K562 (cell line): ENCODE results near the gene UBE2QL1. TPM values are rescaled to one million over a fixed set of nuclear protein-coding genes. Genes with fewer than 3 reads are reported as not detected.

ENCODE experiments used
- ARHGAP35 ChIP-seq: fragments of 450-650 bp; IDR thresholded peaks from 2 replicates; pipeline ENCODE4 v1.6.1; 2018; ENCODE audit not compliant: partially characterized antibody
- DMBX1 ChIP-seq: fragments of 250-450 bp; sonication (Bioruptor Pico); IDR thresholded peaks from 2 replicates; pipeline ENCODE4 v1.8.0; 2022; ENCODE audit warnings: inconsistent platforms, mild to moderate bottlenecking, moderate library complexity, borderline replicate concordance
- EGR1 ChIP-seq: fragments of 450-650 bp; conservative IDR thresholded peaks from 2 replicates; pipeline ENCODE4 v1.6.1; 2017; ENCODE audit warnings: mild to moderate bottlenecking
- ETS2 ChIP-seq: IDR thresholded peaks from 2 replicates; pipeline ENCODE4 v1.6.1; 2016; ENCODE audit warnings: borderline replicate concordance, missing genetic modification characterization, mild to moderate bottlenecking, moderate library complexity, missing compliant biosample characterization; ENCODE audit not compliant: poor library complexity, severe bottlenecking
- GATA2 ChIP-seq: sonication (generic); formaldehyde crosslinking; IDR thresholded peaks from 2 replicates; pipeline ENCODE4 v1.4.0; 2020; ENCODE audit warnings: mild to moderate bottlenecking, missing genetic modification reagents
- HNRNPL ChIP-seq: fragments of 200-400 bp; formaldehyde crosslinking; IDR thresholded peaks from 2 replicates; pipeline ENCODE4 v1.6.1; 2017; ENCODE audit warnings: low read depth, mild to moderate bottlenecking, low read length
- JUN ChIP-seq, 2 experiments: sonication (generic) in 1 of 2; formaldehyde crosslinking in 1 of 2; IDR thresholded peaks; 2 replicates each; pipeline versions ENCODE4 v1.6.1 to v1.8.0; 2012 to 2022; ENCODE audit warnings: borderline replicate concordance in 2 of 2, mild to moderate bottlenecking in 2 of 2, improper control_type of control experiment in 1 of 2, low read depth in 1 of 2, low read length in 1 of 2, missing genetic modification reagents in 1 of 2
- NCOA4 ChIP-seq: fragments of 450-650 bp; IDR thresholded peaks from 2 replicates; pipeline ENCODE4 v1.6.1; 2018; ENCODE audit warnings: mild to moderate bottlenecking; ENCODE audit not compliant: partially characterized antibody
- PHF8 ChIP-seq: fragments of 200-600 bp; sonication (generic); IDR thresholded peaks from 2 replicates; pipeline ENCODE4 v1.6.1; 2012; ENCODE audit warnings: mixed run types, mild to moderate bottlenecking, inconsistent platforms, low read length, moderate library complexity, borderline replicate concordance
- POLR2B ChIP-seq: fragments of 450-650 bp; IDR thresholded peaks from 2 replicates; pipeline ENCODE4 v1.6.1; 2018; ENCODE audit warnings: low read depth; ENCODE audit not compliant: partially characterized antibody
- RAD51 ChIP-seq: fragments of 450-650 bp; IDR thresholded peaks from 2 replicates; pipeline ENCODE4 v1.7.1; 2016; ENCODE audit warnings: low read depth, mild to moderate bottlenecking, borderline replicate concordance
- SPI1 ChIP-seq: IDR thresholded peaks from 2 replicates; pipeline ENCODE4 v1.6.1; 2011; ENCODE audit warnings: low read depth, low read length, control low read depth, borderline replicate concordance
- SREBF2 ChIP-seq: sonication (generic); formaldehyde crosslinking; IDR thresholded peaks from 2 replicates; pipeline ENCODE4 v1.4.0; 2020; ENCODE audit warnings: mild to moderate bottlenecking, missing genetic modification reagents
- TAF9B ChIP-seq: fragments of 450-650 bp; IDR thresholded peaks from 2 replicates; pipeline ENCODE4 v1.6.1; 2018; ENCODE audit warnings: mild to moderate bottlenecking; ENCODE audit not compliant: partially characterized antibody
- TAL1 ChIP-seq: fragments of 450-650 bp; IDR thresholded peaks from 2 replicates; pipeline ENCODE4 v1.6.1; 2016; ENCODE audit warnings: mild to moderate bottlenecking
- THRA ChIP-seq: fragments of 450-650 bp; IDR thresholded peaks from 2 replicates; pipeline ENCODE4 v1.6.1; 2017; ENCODE audit warnings: mild to moderate bottlenecking, moderate library complexity
- ZBTB17 ChIP-seq: fragments of 450-650 bp; formaldehyde crosslinking; IDR thresholded peaks from 2 replicates; pipeline ENCODE4 v1.4.0; 2020; ENCODE audit warnings: mild to moderate bottlenecking
- ZKSCAN3 ChIP-seq: fragments of 250-450 bp; sonication (Bioruptor Pico); IDR thresholded peaks from 2 replicates; pipeline ENCODE4 v1.4.0; 2020
- ZNF140 ChIP-seq: fragments of 250-450 bp; sonication (Bioruptor Pico); IDR thresholded peaks from 2 replicates; pipeline ENCODE4 v1.8.0; 2021; ENCODE audit warnings: moderate library complexity, mild to moderate bottlenecking, inconsistent platforms
- ZNF184 ChIP-seq: sonication (generic); formaldehyde crosslinking; IDR thresholded peaks from 2 replicates; pipeline ENCODE4 v1.5.0; 2020; ENCODE audit warnings: missing genetic modification reagents
- ZNF217 ChIP-seq: sonication (generic); formaldehyde crosslinking; IDR thresholded peaks from 2 replicates; pipeline ENCODE4 v1.8.0; 2022; ENCODE audit warnings: mild to moderate bottlenecking, missing genetic modification reagents
- ZNF384 ChIP-seq: IDR thresholded peaks from 2 replicates; pipeline ENCODE4 v1.6.1; 2012; ENCODE audit warnings: low read depth, low read length, improper control_type of control experiment
- ZNF707 ChIP-seq: fragments of 250-450 bp; sonication (Bioruptor Pico); conservative IDR thresholded peaks from 2 replicates; pipeline ENCODE4 v1.8.0; 2022; ENCODE audit warnings: inconsistent platforms, mild to moderate bottlenecking, moderate library complexity
- ZNF778 ChIP-seq: fragments of 450-650 bp; formaldehyde crosslinking; IDR thresholded peaks from 2 replicates; pipeline ENCODE4 v1.4.0; 2020; ENCODE audit warnings: mild to moderate bottlenecking, moderate library complexity
- polyA plus RNA-seq, 8 experiments: library from polyadenylated mRNA; depleted of rRNA in 4 of 8; stranded (reverse) in 5 of 8; unstranded in 3 of 8; fragments of >200 nt; fragmentation: Nextera tagmentation in 2 of 8; fragmentation: Illumina TruSeq in 1 of 8; extraction: Ambion mirVana in 2 of 8; extraction: Trizol in 1 of 8; gene quantifications; 2 replicates each; pipeline versions ENCODE4 v1.2.1 to v1.2.3, GENCODE V29; 2011 to 2014; ENCODE audit warnings: inconsistent platforms in 1 of 8, missing spikeins in 1 of 8
- total RNA-seq, 7 experiments: library from RNA; depleted of rRNA in 6 of 7; stranded (reverse); fragments of >200 nt in 6 of 7; fragmentation: Illumina TruSeq in 2 of 7; extraction: Trizol in 2 of 7; gene quantifications; 2 replicates each; pipeline versions ENCODE4 v1.2.1 to v1.2.3, GENCODE V29; 2011 to 2021; ENCODE audit warnings: low replicate concordance in 1 of 7
- TF ChIP-seq, protein P1 (sequence below): fragments of 250-450 bp; sonication (Bioruptor Pico); IDR thresholded peaks from 2 replicates; pipeline ENCODE4 v1.4.0; 2020; ENCODE audit warnings: mild to moderate bottlenecking, moderate library complexity, borderline replicate concordance

The UBE2QL1 gene
- total and polyA plus RNA-seq, 9 of the 15 experiments (the other 6 are each of a cell fraction or from before 2014, with no cell fraction given): not detected

DNA sequence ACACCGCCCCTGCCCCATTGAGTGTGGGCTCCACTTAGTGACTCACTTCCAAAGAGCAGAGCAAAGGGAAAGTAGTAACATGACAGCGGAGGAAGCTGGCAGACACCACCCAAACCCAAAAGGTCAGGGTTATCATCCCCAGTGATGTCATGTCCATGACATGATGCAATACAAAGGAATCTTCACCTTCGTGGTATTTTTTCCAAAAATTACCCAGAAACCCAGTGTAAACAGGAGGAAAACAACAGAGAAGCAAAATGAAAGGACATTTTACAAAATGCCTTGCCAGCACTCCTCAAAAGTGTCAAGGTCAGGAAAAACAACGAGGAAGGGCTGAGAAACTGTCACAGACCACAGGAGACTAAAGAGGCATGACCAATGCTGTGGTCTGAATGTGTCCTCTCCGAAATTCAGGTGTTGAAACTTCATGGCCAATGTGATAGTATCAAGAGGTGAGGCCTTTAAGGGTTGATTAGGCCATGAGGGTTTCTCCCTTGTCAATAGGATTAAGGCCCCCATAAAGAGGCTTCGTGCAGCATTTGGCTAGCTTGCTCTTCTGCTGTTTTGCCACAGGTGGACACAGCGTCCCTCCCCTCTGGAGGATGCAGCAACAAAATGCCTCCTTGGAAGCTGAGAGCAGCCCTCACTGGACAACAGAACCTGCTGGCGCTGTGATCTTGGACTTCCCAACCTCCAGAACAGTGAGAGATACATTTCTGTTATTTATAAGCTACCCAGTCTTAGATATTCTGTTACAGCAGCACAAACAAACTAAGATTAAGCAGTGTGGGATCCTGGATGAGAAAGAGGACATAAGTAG is 39.8 kb upstream of the UBE2QL1 start (continued):
- TF ChIP-seq GATA2: no peak
- TF ChIP-seq ZNF217 (CRISPR knock-in tag): no peak
- TF ChIP-seq ZNF184 (CRISPR knock-in tag): no peak
- TF ChIP-seq RAD51: no peak
- no peak for TF ChIP-seq THRA
- TF ChIP-seq ZNF384: peak; percentile 52; the same call in 1 of the 2 replicates
- TF ChIP-seq ARHGAP35: no peak
- no peak for TF ChIP-seq HNRNPL
- TF ChIP-seq TAF9B: no peak
- no peak for TF ChIP-seq EGR1
- no peak for TF ChIP-seq SREBF2 (CRISPR knock-in tag)
- no peak for TF ChIP-seq TAL1
- TF ChIP-seq ZNF140 (CRISPR knock-in tag): peak; percentile 40; the same call in 1 of the 2 replicates
- no peak for TF ChIP-seq ZBTB17 (CRISPR knock-in tag)
- no peak for TF ChIP-seq ZKSCAN3
- TF ChIP-seq JUN (IDR thresholded peaks at IDR 0.05; ENCODE audit: borderline replicate concordance, low read depth, low read length): peak; percentile 91
- peak; percentile 88; the same call in 1 of the 2 replicates for TF ChIP-seq JUN (CRISPR knock-in tag; IDR thresholded peaks at IDR 0.05; ENCODE audit: borderline replicate concordance)
- no peak for TF ChIP-seq ZNF707 (CRISPR knock-in tag)
- no peak for TF ChIP-seq ZNF778 (CRISPR knock-in tag)
- TF ChIP-seq SPI1: no peak
- TF ChIP-seq NCOA4: no peak
- no peak for TF ChIP-seq ETS2 (tag)
- no peak for TF ChIP-seq PHF8
- TF ChIP-seq, protein P1, sequence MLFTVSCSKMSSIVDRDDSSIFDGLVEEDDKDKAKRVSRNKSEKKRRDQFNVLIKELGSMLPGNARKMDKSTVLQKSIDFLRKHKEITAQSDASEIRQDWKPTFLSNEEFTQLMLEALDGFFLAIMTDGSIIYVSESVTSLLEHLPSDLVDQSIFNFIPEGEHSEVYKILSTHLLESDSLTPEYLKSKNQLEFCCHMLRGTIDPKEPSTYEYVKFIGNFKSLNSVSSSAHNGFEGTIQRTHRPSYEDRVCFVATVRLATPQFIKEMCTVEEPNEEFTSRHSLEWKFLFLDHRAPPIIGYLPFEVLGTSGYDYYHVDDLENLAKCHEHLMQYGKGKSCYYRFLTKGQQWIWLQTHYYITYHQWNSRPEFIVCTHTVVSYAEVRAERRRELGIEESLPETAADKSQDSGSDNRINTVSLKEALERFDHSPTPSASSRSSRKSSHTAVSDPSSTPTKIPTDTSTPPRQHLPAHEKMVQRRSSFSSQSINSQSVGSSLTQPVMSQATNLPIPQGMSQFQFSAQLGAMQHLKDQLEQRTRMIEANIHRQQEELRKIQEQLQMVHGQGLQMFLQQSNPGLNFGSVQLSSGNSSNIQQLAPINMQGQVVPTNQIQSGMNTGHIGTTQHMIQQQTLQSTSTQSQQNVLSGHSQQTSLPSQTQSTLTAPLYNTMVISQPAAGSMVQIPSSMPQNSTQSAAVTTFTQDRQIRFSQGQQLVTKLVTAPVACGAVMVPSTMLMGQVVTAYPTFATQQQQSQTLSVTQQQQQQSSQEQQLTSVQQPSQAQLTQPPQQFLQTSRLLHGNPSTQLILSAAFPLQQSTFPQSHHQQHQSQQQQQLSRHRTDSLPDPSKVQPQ (CRISPR knock-in tag): no peak
- peak; percentile 82; the same call in 1 of the 2 replicates for TF ChIP-seq DMBX1 (CRISPR knock-in tag)
- TF ChIP-seq POLR2B: no peak
